ENCODE data around the gene SGMS2. TPM values are rescaled to one million over a fixed set of nuclear protein-coding genes. Genes with fewer than 3 reads are reported as not detected.
"Not testable (repeated sequence)": the region's sequence is repeated elsewhere in the genome, so short reads cannot be mapped to it uniquely, and the experiment has no call there.

SGMS2 gene
- total RNA-seq, 2 donors from 2014 or later: 27.5 to 39.6 TPM

DNA sequence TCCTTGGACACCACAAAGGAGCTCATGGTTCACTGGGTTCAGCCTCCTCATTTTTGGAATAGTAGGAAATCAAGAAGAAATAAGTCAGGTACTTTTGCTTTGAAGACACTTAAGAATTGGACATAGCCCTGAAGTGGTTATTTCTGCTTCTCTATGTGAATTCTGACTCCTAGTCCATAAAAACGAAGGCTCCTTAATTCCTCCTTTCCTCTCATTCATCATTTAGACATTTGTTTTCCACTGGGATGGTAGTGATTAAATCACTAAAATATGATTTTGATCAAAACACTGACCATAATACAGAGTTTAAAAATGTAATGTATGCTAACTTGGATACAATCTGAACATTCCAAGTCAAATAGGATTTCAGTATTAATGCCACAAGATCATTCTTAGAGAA lies 71.9 kb downstream of the SGMS2 start:
- intact Hi-C loops (cut with DNase I): loop anchor here (5.0 to 10.0 kb wide), 2 partner anchors 69 to 72 kb away; partner anchors contain the start of gene SGMS2 (in 1 of the 2)
- no peak for DNase-seq
- no peak for ATAC-seq

DNA sequence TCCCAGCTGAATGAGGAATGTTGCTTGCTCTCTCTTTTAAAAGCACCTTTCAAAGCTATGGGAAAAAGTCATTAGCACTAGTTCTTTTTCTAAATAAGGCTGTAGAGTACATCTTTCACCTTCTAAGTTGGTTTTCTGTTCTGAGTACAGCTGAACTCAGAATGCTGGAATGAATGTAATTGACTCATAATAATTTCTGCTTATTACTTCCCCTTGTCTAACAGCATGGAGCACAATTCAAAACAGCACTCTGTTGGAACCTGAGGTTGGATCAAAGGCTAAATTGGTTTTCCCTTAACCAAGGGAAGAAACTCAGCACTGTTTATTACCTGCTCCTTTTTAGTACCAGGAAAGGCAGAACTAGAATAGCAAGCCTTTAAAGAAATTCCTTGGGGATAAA lies 73.1 kb downstream of the SGMS2 start:
- DNase-seq (no peak), ATAC-seq (no peak)
- intact Hi-C loops (cut with DNase I): loop anchor here (5.0 to 10.0 kb wide), 2 partner anchors 71 to 73 kb away; partner anchors contain the start of gene SGMS2 (in 1 of the 2)

DNA sequence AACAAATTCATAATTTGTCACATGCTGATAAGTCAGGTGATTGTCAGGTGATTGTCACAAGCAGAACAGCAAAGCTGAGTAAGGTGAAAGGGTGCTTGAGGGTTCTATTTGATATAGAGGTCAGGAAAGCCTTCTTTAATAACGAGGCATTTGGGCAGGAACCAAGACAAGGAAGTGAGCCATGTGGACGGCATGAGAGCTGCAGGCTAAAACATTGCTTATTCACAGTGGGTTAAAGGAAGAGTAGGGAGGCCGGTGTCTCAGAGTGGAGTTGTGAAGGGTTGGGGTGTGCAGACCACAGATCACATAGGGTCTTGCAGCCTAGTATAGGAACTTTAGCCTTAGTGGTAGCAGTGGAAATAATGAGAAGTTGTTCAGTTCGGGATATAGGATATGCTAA lies 75.3 kb downstream of the SGMS2 start:
- DNase-seq (no peak), ATAC-seq (no peak)
- intact Hi-C loops (cut with DNase I): no loop called here

- intact Hi-C loops (cut with DNase I): no loop called here
- DNase-seq (no peak), ATAC-seq (no peak)
Measured at GRCh38 chr4:107900508-107900907, 75.8 kb downstream of the SGMS2 start.

DNA sequence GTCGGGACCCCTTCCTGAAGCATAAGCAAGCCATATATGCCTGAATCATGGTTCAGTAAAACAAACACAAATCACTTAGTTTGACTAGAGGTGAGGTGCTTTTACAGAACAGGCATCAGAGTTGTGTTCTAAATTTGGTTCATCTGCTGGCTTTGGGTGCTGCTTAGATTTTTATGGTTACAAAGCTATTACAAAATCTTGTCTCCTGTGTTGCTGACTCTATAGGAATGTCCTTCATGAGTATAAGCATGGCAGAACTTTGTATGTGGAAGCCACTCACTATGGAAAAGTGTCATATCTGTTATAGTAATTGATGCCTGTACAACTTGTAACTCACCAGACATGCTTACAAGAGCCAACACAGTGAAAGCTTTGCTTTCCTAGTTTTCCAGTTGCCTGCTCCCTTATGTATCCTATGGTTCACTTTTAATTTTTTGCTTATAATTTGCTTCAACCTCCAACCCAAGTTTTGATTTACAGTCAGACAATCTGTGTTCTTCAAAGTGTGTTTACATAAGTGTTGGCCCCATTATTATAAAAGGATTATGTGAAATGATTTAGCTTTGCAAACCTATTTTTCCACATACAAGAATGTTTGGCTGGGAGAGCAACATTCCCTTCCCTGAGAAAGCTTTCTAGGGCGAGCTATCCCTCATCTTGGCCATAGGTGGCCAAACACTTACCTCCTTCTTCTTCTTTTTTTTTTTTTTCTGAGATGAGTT lies 76.6 kb downstream of the SGMS2 start:
- intact Hi-C loops (cut with DNase I): no loop called here
- ATAC-seq: no peak
- no peak for DNase-seq

- intact Hi-C loops (cut with DNase I): no loop called here
- ATAC-seq (no peak), DNase-seq (no peak)
Measured at GRCh38 chr4:107902715-107903114, 78.0 kb downstream of the SGMS2 start.

GRCh38 chr4:107905082-107905481 lies 80.3 kb downstream of the SGMS2 start:
- DNase-seq; intact Hi-C loops (cut with DNase I); ATAC-seq: not testable (repeated sequence)

DNA sequence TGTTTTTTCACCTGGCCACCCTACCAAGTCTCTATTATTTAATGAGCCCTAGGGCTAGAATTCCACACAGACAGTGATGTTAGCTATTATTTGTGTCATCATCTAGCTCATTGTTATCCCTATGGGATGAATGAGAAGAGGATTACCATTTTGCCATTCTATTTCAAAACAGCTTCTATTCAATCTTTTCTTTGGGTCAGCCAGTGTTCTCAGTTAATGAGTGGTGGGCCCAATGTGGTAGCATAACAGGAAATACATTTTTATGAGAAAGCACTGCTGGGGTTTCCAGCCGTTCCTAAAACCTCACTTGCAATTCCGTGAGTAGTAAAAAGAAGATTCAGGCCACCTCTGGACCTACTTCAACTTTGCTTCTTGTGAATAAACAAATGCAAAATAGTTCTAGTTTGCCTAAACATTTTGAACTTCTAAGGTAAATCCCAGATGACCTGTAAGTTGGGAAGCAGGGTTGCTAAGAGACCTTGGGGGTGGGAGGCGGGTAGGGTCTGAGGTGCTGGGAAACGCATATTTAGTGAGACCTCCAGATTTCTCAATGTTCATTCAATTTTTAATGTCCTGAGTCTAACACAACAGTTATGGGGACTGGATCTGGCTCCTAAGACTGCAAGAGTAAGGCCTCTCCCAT lies 81.8 kb downstream of the SGMS2 start:
- no peak for DNase-seq
- intact Hi-C loops (cut with DNase I): no loop called here
- no peak for ATAC-seq

DNA sequence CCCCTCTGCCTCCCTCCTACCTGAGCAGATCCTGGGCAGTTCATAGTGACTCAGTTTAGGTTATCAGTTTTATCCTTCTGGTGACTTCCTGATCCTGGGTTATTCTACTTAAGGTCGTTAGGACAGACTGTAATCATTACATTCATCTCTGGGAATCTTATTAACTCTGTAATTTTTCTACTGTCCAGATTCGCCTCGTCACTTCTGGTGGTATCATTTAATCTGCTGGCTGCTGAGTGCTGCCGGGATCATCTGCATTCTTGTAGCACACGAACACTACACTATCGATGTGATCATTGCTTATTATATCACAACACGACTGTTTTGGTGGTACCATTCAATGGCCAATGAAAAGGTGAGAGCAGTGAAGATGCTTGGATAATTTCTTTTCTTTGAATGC lies 83.6 kb downstream of the SGMS2 start:
- intact Hi-C loops (cut with DNase I): no loop called here
- ATAC-seq (no peak), DNase-seq (no peak)

- ATAC-seq (peak; percentile 78 to 88), DNase-seq (no peak)
- intact Hi-C loops (cut with DNase I): loop anchor here (1.0 to 5.0 kb wide), 3 partner anchors 86 to 156 kb away; no protein-coding TSS in a partner anchor
Measured at GRCh38 chr4:107913283-107913899, 88.7 kb downstream of the SGMS2 start.

DNA sequence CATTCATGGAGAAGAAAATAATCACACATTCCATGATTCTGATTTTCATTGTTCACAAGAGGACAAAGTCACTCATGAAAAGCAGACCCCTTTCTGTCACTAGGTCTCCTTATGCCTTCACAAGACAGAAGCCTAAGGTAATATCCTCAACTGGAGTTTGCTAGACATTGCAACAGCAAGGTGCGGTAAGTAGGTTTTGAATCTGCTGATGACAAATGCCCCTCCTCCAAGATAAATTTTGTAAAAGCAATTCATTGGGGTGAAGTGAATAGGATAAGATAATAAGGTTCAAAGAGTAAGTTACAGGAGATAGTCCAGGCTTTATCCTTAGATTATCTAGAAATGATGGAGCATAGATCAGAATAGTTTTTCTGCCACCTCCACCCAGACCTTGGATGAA lies 90.5 kb downstream of the SGMS2 start:
- ATAC-seq (no peak), DNase-seq (no peak)
- intact Hi-C loops (cut with DNase I): no loop called here

GRCh38 chr4:107916623-107917022 lies 91.9 kb downstream of the SGMS2 start:
- DNase-seq (no peak), ATAC-seq (no peak)
- intact Hi-C loops (cut with DNase I): no loop called here

GRCh38 chr4:107917500-107917899 lies 92.8 kb downstream of the SGMS2 start:
- ATAC-seq (no peak), DNase-seq (no peak)
- intact Hi-C loops (cut with DNase I): no loop called here

- intact Hi-C loops (cut with DNase I): no loop called here
- no peak for ATAC-seq
- no peak for DNase-seq
Measured at GRCh38 chr4:107922486-107923473, 98.0 kb downstream of the SGMS2 start.

DNA sequence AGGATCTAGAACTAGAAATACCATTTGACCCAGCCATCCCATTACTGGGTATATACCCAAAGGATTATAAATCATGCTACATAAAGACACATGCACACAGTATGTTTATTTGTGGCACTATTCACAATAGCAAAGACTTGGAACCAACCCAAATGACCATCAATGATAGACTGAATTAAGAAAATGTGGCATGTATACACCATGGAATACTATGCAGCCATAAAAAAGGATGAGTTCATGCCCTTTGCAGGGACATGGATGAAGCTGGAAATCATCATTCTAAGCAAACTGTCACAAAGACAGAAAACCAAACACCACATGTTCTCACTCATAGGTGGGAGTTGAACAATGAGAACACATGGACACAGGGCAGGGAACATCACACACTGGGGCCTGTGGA lies 101.0 kb downstream of the SGMS2 start:
- ATAC-seq; intact Hi-C loops (cut with DNase I); DNase-seq: not testable (repeated sequence)

DNA sequence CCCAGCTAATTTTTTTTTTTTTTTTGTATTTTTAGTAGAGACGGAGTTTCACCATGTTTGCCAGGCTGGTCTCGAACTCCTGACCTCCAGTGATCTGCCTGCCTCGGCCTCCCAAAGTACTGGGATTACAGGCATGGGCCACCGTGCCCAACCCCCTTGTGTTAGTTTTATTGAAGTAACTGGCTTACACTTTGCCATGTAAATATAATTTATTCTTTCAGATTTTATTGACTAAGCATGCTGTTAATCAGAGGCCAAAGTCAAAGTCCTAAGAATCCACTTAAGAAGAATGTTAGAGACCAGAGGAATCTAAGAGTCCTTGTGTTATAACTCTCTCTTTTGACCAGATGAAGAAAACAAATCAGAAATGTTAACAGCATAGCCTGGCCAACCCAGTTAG lies 102.1 kb downstream of the SGMS2 start:
- ATAC-seq; DNase-seq; intact Hi-C loops (cut with DNase I): not testable (repeated sequence)

- intact Hi-C loops (cut with DNase I): loop anchor here in 1 of 2 donors (5.0 kb wide), 1 partner anchor 56 kb away; the partner anchor contains the start of gene HADH
Measured at GRCh38 chr4:107930821-107931774, 106.4 kb downstream of the SGMS2 start, which contains the start of gene CYP2U1. Gene CYP2U1, plus strand, starts transcription at chr4:107931549. Its CDS starts 95 bp downstream, at chr4:107931644.

More at GRCh38 chr4:107930821-107931774, 106.4 kb downstream of the SGMS2 start, which contains the start of gene CYP2U1:
- DNase-seq (peak; percentile 91), ATAC-seq (peak; percentile 98 to 99)

Measured in left cardiac atrium (tissue), 4 donors.